HG02884 (cell line): ENCODE results near the gene ACP6.
"Not testable (repeated sequence)": the region's sequence is repeated elsewhere in the genome, so short reads cannot be mapped to it uniquely, and the experiment has no call there.

Experiments
- ATAC-seq: cut with Tn5 transposase; IDR thresholded peaks from one replicate; pipeline ENCODE4 v1.9.1; 2021; ENCODE audit warnings: mild to moderate bottlenecking, moderate library complexity; ENCODE audit not compliant: unreplicated experiment

Gene ACP6

DNA sequence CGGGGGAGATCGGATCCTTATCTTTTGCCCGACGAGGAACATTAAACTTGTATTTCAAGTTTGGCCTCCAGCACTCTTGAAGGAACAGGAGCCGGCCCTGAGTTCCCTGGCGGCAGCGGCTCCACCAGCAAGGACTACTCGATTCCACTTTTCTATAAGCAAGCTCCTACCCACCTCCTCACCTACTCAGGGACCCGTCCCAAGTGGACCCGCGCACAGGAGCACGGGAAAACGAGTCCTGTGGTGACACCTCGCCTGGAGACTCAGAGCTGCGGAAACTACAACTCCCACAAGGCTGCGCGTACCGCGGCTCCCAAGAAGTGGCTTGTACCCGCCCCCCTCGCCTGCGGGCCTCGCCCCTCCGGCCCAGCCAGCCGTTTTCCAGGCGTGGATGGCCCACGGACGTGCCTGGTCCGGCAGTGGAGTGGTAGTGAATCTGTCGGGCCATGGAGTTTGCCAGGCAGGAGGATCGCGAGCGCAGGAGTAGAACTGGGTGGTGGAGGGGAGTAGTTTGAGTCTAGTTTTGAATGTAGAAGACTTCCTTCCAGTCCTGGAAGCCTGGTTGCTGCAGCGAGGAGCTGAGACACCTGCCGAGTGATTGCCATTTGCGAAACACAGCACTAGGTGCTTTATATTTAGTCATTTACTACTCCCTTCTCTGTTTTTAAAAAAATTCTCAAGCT lies at the start of gene ACP6:
TSS of gene ACP6 (minus strand) at position 206 of the 683 bp plus-strand sequence. CDS start 476 bp downstream, outside the sequence.
- ATAC-seq: peak; percentile 93

DNA sequence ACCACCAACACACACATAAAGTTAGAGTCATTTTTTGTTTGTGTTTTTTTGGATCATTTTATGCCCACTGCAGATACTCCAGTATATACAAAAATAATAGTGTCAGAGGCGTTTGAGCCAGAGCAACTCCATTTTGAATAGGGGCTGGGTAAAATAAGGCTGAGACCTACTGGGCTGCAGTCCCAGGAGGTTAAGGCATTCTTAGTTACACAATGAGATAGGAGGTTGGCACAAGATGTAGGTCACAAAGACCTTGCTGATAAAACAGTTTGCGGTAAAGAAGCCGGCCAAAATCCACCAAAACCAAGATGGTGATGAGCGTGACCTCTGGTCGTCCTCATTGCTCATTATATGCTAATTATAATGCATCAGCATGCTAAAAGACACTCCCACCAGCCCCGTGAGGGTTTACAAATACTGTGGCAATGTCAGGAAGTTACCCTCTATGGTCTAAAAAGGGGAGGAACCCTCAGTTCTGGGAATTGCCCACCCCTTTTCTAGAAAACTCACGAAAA lies 49.4 kb upstream of the ACP6 start:
- no peak for ATAC-seq

DNA sequence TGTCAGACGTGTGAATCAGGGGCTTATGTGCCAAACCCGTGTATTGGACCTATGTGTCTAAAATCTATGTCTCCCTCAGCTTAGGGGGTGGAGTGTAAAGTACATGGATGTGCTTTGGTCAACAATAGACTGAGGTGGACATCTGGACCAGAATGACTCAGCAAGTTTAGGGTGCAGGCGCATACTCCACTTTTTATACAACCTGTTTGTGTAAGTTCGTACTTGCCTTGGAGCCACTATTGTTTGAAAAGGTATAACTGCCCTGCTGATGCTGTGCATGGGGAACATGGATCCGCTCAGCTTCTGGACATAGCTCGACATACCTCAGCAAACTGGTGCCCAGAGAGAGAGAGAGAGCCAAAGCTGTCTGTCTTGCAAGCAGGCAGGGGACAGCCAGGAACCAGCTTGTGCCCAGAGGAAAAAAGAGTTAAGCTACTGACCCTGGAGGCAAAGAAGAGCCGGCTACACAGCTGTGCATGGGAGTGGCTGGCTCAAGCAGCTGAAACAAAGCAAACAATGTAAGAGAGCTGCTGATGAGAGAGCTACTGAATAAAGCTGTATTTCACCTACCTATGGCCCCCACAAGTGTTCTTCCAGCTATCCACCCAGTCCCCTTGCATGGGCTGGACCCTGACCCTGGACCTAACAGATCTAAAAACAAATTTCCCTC lies 48.8 kb upstream of the ACP6 start:
- ATAC-seq: no peak

DNA sequence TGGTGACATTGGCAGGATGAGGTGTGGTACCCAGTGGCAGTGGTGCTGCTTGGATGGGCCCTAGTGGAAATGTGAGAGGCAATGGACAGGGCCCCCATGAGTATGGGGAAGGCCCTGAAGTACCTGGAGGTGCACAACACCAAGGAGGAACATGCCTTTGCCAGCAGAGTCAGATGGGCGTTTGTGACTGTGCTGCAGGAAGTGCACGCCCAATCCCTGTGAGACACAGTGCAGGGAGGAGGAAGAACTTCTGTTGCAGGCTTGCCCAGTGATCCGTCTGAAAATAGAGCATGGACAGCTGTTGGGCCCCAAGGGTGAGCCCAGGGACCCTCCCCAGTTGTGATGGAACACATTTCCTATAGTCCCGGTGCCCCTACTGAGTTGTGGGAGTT lies 47.4 kb upstream of the ACP6 start:
- no peak for ATAC-seq

DNA sequence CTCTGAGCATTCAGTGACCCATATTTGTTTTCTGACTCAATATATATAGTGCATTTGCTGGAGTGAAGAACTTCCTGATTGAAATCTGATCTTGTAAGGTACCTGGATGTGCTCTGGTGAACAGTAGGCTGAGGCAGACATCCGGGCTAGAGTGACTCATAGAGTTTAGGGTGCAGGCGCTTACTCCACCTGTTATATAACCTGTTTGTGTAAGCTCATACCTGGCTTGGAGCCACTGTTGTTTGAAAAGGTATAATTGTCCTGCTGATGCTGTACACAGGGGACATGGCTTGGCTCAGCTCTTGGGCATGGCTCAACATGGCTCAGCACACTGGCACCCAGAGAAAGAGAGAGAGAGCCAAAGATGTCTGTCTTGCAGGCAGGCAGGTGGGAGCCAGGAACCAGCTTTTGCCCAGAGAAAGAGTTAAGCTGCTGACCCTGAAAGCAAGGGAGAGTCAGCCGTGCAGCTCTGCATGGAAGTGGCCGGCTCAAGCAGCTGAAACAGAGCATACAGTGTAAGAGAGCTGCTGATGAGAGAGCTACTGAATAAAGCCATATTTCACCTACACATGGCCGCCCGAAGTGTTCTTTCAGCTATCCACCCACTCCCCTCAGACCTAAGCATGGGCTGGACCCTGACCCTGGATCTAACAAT lies 46.9 kb upstream of the ACP6 start:
- ATAC-seq: no peak

DNA sequence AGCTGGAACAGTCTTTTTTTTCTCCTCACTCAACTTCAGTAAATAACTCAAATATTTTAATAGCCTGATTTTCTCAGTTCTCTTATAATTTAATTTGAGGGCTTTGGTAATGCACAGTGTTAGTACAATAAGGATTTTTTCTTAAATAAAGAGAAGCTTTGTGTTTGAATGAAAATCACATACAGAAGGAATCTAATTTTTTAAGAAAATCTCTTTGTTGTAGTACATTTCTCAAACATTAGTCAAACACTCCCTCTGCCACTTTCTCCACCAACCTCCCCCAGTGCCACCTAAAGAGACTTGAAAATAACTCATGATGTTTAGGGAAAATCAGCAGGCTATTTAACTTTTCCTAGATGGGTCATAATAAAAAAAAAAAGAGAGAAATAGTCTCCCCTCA lies 42.3 kb upstream of the ACP6 start:
- no peak for ATAC-seq

DNA sequence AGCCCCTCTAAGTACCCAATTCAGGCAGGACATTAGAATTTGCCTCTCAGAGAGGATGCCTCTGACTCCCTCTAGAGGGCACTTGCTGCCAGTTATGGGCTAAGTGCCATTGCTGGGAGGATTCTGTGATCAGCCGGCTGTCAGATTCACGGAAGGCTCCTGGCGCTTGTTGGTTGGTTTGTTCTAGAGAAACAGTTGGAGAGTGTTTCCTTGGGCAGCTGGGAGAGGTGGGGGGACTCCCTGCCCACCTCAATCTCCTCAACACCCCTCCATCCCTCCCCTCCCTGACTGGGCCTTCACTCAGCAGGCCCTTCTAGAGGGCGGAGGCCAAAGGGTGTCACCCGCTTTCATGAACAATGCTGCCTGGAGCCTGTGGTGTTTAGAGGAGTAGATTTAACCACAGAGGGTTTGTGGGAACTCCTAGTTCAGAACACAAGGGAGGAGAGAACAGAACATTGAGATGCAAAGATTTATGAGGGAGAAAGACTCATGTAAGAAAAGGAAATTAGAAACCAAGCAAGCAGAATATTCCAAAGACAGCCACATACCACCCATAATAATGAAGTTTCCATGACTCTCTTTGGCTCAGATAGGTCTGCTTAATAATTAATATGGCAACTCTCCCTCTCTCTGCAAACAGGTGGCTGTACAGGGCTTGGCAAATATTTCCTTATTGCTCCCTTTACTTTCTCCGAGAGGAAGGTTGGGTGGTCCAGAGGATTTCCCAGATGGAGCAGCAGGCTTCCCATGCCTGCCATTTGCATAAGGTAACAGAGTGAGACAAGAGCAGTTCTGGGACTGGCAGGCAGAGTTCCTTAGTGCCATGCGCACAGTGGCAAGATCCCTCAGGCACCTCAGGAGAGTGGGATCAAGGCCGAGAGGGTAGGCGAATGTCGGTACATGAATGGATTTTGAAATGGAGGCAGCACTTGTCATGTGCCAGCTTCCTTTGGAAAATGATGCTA lies 30.0 kb upstream of the ACP6 start:
- no peak for ATAC-seq

DNA sequence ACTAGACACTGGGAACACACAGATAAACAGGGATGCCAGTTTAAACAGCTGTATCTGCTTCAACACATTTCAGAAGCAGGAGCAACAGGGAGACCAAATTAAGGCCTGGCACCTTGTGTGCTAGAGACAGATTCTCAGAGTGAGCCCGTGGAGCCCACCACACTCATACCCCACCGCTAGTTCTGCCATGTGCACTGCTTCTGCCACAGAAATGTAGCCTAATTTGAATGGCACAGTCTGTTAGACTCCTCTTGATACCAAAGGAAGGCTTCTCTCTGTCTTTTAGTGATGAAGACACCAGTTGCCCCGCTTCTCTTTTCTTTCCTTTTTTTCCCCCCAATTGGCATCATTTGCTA lies 29.3 kb upstream of the ACP6 start:
- no peak for ATAC-seq

DNA sequence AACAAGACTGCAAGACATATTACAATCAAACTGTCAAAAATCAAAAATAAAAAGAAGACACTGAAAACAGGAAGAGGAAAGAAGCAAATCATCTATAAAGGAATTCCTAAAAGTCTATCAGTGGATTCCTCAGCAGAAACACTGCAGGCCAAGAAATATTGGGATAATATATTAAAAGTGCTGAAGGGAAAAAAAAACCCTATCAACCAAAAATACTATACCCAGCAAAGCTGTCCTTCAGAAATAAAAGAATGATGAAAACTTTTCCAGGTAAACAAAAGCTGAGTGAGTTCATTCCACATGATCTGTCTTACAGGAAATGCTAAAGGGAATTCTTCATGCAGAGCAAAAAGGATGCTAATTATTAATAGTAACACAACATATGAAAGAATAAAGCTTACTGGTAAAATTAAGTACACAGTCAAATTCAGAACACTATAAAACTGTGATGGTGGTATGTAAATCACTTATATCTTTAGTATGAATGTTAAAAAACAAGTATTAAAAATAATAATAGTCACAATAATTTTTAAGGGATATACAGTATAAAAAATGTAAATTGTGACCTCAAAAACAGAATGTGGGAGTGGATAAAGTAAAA lies 12.9 kb upstream of the ACP6 start:
- no peak for ATAC-seq

DNA sequence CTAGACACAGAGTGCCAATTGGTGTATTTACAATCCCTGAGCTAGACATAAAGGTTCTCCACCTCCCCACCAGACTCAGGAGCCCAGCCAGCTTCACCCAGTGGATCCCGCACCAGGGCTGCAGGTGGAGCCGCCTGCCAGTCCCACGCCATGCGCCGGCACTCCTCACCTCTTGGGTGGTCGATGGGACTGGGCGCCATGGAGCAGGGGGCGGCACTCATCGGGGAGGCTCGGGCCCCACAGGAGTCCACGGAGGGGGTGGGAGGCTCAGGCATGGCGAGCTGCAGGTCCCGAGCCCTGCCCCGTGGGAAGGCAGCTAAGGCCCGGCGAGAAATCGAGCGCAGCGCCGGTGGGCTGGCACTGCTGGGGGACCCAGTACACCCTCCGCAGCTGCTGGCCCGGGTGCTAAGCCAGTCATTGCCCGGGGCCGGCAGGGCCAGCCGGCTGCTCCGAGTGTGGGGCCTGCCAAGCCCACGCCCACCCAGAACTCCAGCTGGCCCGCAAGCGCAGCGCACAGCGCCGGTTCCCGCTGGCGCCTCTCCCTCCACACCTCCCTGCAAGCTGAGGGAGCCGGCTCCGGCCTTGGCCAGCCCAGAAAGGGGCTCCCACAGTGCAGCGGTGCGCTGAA lies 10.4 kb upstream of the ACP6 start:
- not testable (repeated sequence) for ATAC-seq

DNA sequence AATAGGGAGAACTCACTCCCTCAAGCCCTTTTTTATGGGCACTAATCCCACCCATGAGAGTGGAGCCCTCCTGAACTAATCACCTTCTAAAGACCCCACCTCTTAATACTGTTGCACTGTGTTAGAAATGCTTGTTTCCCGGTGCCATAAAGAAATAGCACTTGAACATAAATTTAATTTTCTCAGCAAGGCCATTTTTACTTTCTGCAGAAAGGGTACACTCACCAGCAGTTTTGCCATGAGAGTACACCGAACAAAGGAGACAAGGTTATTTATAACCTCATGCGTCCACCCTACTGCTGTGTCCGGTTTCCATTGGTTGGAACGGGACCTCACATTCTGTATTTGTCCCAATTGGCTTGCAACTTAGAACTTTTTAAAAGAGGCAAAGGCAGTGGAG lies 7.4 kb upstream of the ACP6 start:
- ATAC-seq: not testable (repeated sequence)

DNA sequence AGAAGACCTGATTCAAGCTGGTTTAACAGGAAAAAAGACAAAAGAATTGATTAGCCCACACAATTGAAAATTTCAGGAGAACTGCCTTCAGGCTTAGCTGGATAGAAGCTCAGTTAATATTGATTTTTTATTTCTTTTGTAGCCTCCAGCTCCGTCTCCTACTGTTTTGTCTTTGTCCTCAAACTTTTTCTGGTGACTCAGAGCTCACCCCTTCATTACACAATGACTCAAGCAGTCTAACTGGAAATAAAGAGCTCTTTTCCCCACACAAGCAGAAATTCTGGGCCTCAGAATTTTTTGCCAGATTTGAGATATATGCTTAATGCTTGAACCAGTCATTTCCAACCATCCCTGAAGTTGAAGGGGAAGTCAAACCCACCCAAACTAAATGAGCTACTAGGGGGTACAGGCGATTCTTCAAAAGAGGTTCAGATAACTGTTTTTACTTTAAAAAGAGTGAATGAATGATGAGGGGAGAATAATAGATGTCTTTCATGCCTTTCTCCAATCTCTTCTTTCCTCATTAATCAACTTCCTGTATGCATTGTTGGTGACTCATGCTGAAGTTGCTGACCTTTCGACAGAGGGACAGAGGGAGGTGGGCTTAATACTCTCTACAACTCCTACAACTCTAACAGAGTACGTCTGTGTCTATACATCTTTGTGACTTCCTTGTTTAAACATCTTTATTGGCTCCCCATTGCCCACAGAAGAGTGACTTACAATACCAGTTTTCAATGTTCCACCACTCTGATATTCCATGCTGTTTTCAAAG lies 6.2 kb upstream of the ACP6 start:
- ATAC-seq: no peak

DNA sequence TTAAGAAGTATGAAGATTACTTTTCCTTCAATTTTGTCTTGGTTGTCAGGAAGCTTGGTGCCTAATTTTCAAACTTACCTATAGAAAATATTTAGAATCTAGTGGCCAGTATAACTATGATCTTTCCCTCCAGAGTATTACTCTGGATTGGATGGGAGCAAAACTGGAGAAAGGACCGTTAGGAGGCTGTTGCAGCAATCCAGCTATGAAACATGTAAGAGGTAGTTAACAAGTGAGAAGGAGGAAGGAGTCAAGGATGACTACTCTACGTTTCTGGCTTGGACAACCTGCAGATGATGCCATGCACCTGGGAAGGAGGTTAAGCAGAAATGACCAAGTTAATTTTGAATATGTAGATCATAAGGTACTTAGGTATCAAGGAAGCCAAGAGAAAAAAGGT lies 3.5 kb upstream of the ACP6 start:
- ATAC-seq: no peak

DNA sequence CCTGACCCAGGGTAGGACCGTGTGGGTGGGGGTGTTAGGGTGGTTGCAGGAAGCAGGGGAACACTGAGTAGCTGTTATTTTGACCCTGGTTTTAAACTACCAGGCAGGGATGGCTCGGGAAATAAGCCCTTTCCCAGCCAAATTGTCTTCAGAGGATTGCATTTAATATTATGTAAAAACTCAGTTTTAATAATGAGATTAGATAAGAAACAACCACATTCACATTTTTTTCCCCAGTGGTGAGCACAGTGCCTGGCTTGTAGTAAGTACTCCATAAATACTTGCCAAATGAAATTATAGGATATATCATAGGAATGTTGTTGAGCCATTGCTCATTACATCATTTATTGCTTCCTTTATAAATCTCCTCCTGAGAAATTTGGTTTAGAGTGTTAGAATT lies 3.1 kb upstream of the ACP6 start:
- no peak for ATAC-seq

DNA sequence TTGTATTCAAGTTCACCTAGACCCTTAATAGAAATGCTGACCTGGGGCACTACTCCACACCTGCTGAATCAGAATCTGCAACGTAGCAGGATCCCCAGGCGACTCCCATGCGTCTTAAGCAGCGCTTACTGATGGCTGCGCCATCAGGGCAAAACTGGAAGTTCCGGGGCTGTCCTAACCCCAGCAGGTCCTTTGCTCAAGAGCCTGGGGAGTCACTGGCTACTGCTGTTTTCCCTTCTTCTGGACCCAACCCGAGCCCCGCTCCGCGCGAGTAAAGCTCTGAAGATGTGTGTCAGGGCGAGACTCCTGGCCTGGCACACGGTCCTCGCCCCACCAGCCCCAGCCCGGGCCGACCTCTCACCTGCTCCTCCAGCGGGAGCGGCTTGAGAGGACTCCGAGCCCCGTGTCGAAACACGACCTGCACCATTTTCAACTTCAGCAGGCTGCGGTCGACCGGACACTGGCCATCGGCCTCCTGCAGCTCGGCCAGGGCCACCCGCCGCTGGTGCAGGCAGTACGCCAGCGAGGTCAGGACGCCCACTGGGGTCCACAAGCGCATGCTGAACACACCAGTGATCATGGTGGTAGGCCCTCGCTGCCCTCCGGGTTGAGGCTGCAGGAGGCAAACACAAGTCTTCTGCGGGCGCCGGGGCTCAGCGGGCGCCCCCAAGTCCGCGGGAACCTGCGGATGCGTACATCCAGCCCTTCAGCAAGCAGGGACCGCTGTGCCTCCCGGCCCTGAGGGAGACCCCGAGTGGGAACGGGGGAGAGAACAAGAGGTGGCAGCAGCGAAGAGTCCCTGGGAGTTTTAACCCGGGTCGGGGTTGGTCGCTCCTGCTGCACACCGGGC lies 630 bp downstream of the ACP6 start:
- peak; percentile 38 for ATAC-seq

DNA sequence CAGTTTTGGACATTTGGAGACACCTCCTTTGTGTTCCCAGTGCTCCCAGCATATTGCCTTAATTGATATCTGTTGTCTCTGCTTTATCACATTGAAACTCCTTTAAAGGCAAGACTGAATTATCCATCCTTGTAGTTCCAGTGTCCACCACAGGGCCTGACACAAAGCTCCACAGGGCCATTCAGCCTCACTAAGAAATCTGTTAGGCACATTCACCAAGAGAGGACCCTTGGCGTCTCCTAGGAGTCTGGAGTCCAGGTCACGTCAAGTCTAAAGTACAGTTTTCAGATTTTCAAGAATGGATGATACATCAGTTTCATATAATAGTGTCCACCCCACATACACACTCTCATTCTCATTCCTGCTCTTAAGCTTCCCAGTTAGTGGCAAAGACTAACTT lies 4.8 kb downstream of the ACP6 start:
- no peak for ATAC-seq

DNA sequence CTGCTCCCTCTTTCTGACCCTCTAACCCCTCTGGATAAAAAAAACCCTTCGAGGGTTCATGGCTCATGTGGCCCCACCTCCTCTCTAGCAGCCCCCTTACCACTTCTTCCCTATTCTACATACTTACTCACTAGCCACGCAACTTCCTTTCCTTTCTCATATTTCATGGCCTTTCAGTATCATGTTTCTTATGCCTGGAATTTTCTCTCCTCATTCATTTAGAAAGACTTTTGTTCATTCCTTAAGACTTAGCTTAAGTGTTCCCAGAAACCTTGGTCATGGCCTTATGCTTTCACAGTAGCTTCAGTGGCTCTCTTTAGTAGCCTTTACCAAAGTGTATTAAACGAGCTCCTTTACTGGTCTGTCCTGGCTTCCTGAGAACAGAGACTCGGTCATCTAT lies 6.1 kb downstream of the ACP6 start:
- no peak for ATAC-seq

DNA sequence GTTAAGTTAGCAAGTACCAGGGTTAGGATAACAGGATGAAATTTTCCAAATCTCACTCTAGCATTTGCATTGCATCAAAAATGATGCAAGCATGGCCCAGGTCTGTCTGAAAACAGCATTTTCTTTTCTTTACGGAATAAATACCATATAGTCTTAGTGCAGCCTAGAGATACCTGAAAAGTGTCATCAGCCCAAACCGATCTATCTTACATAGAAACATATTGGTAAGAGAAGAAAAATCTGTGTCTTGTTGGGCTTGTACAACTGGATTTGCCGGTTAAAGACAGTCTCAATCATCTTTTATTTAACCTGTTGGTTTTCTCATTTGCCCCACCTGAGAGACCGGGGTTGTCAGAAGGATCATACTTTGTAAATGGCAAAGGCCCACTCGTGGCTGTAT lies 15.8 kb downstream of the ACP6 start:
- no peak for ATAC-seq
